NT2/D1 (cell line): Measurements from ENCODE around the gene PARD6A.
"Not testable (repeated sequence)": the region's sequence is repeated elsewhere in the genome, so short reads cannot be mapped to it uniquely, and the experiment has no call there.

Experiments used
- DNase-seq: peaks from one replicate; pipeline ENCODE4 v3.0.0-alpha.2; 2011; ENCODE audit warnings: low read depth, low spot score
- H3K27me3 ChIP-seq: 2 replicates; pipeline ENCODE4 v1.6.0; 2011; ENCODE audit warnings: mild to moderate bottlenecking; ENCODE audit not compliant: insufficient read length, insufficient read depth
- H3K36me3 ChIP-seq: 2 replicates; pipeline ENCODE4 v1.6.1; 2011; ENCODE audit warnings: mild to moderate bottlenecking, low read length, mixed read lengths; ENCODE audit not compliant: insufficient read depth, insufficient read length
- H3K4me1 ChIP-seq: 2 replicates; pipeline ENCODE4 v1.5.1; 2011; ENCODE audit not compliant: insufficient read depth, insufficient read length
- H3K4me3 ChIP-seq: 2 replicates; pipeline ENCODE4 v1.5.1; 2011; ENCODE audit warnings: low read depth; ENCODE audit not compliant: insufficient read length
- H3K9ac ChIP-seq: 2 replicates; pipeline ENCODE4 v1.6.0; 2011; ENCODE audit warnings: low read depth; ENCODE audit not compliant: insufficient read length
- H3K9me3 ChIP-seq: 2 replicates; pipeline ENCODE4 v1.5.1; 2011; ENCODE audit warnings: mild to moderate bottlenecking, low read length; ENCODE audit not compliant: insufficient read depth
- SUZ12 ChIP-seq: IDR thresholded peaks from 2 replicates; pipeline ENCODE4 v1.6.1; 2011; ENCODE audit not compliant: insufficient read length, insufficient read depth; ENCODE audit errors: extremely low read depth
- YY1 ChIP-seq: IDR thresholded peaks from 2 replicates; pipeline ENCODE4 v1.6.1; 2011; ENCODE audit not compliant: insufficient read length, insufficient read depth
- ZNF274 ChIP-seq: IDR thresholded peaks from 2 replicates; pipeline ENCODE4 v1.6.1; 2011; ENCODE audit warnings: mild to moderate bottlenecking, low read depth, low read length

Gene PARD6A

GRCh38 chr16:67676516-67676915 is 15.8 kb downstream of the PARD6A start:
- no peak for DNase-seq
- H3K9ac ChIP-seq = no peak overlapping the region

GRCh38 chr16:67676939-67677338 is 16.2 kb downstream of the PARD6A start:
- no peak overlapping the region for H3K4me3 ChIP-seq
- no peaks in the 10 kb centered on the region for H3K27me3 ChIP-seq
- H3K9me3 ChIP-seq = no peaks in the 10 kb centered on the region
- H3K36me3 ChIP-seq = peaks cover 29% of the 10 kb centered on the region
- no peak for TF ChIP-seq ZNF274
- no peak for TF ChIP-seq SUZ12
- no peak for TF ChIP-seq YY1
- H3K9ac ChIP-seq = no peak overlapping the region
- no peak for DNase-seq
- H3K4me1 ChIP-seq = peaks cover 3% of the 10 kb centered on the region

More at GRCh38 chr16:67676516-67676915, 15.8 kb downstream of the PARD6A start:
- peaks cover 27% of the 10 kb centered on the region for H3K36me3 ChIP-seq
- H3K4me3 ChIP-seq = no peak overlapping the region
- H3K9me3 ChIP-seq = no peaks in the 10 kb centered on the region
- TF ChIP-seq YY1 (no peak), ZNF274 (no peak), SUZ12 (no peak)
- H3K27me3 ChIP-seq = no peaks in the 10 kb centered on the region
- H3K4me1 ChIP-seq = peaks cover 3% of the 10 kb centered on the region

- Histone ChIP-seq H3K4me1 (peaks cover 3% of the 10 kb centered on the region), H3K9ac (no peak overlapping the region), H3K9me3 (no peaks in the 10 kb centered on the region), H3K27me3 (no peaks in the 10 kb centered on the region), H3K4me3 (no peak overlapping the region), H3K36me3 (peaks cover 27% of the 10 kb centered on the region)
- peak; percentile 83 for DNase-seq
- TF ChIP-seq SUZ12 = no peak
- no peak for TF ChIP-seq ZNF274
- no peak for TF ChIP-seq YY1
These were observed 17.0 kb downstream of the PARD6A start for GRCh38 chr16:67677712-67678111.

- Histone ChIP-seq H3K36me3 (peaks cover 34% of the 10 kb centered on the region), H3K9me3 (no peaks in the 10 kb centered on the region), H3K4me1 (peaks cover 3% of the 10 kb centered on the region), H3K4me3 (no peak overlapping the region), H3K9ac (no peak overlapping the region), H3K27me3 (no peaks in the 10 kb centered on the region)
- no peak for TF ChIP-seq YY1
- TF ChIP-seq ZNF274 = no peak
- no peak for TF ChIP-seq SUZ12
- no peak for DNase-seq
These were observed 17.7 kb downstream of the PARD6A start for GRCh38 chr16:67678354-67679023.

GRCh38 chr16:67679935-67680897 is 19.5 kb downstream of the PARD6A start:
- no peak overlapping the region for H3K9ac ChIP-seq
- TF ChIP-seq ZNF274 (no peak), YY1 (no peak), SUZ12 (no peak)

GRCh38 chr16:67683767-67684166 is 23.0 kb downstream of the PARD6A start:
- Histone ChIP-seq H3K36me3 (peaks cover 42% of the 10 kb centered on the region), H3K4me3 (no peak overlapping the region), H3K27me3 (no peaks in the 10 kb centered on the region), H3K4me1 (no peaks in the 10 kb centered on the region), H3K9me3 (no peaks in the 10 kb centered on the region), H3K9ac (no peak overlapping the region)
- no peak for DNase-seq
- TF ChIP-seq YY1 (no peak), ZNF274 (no peak), SUZ12 (no peak)

More at GRCh38 chr16:67679935-67680897, 19.5 kb downstream of the PARD6A start:
- Histone ChIP-seq H3K27me3 (no peaks in the 10 kb centered on the region), H3K4me3 (no peak overlapping the region), H3K36me3 (peaks cover 41% of the 10 kb centered on the region), H3K4me1 (peaks cover 3% of the 10 kb centered on the region), H3K9me3 (no peaks in the 10 kb centered on the region)
- no peak for DNase-seq

- Histone ChIP-seq H3K9ac (no peak overlapping the region), H3K36me3 (peaks cover 34% of the 10 kb centered on the region), H3K9me3 (no peaks in the 10 kb centered on the region), H3K4me1 (no peaks in the 10 kb centered on the region), H3K27me3 (no peaks in the 10 kb centered on the region), H3K4me3 (no peak overlapping the region)
- DNase-seq = no peak
- TF ChIP-seq ZNF274 = no peak
- no peak for TF ChIP-seq YY1
- no peak for TF ChIP-seq SUZ12
These were observed 24.8 kb downstream of the PARD6A start for GRCh38 chr16:67685388-67686112.

- H3K27me3 ChIP-seq, H3K4me1 ChIP-seq, H3K4me3 ChIP-seq, DNase-seq, H3K9me3 ChIP-seq, H3K9ac ChIP-seq: not testable (repeated sequence)
- H3K36me3 ChIP-seq = peaks cover 10% of the 10 kb centered on the region
These were observed 32.9 kb downstream of the PARD6A start for GRCh38 chr16:67693517-67694285.
